HEK293 (cell line): ENCODE data around the gene LRRC27.

Source experiments
- GLI4 ChIP-seq: fragments of 450-650 bp; formaldehyde crosslinking; IDR thresholded peaks from 2 replicates; pipeline ENCODE4 v1.5.1; 2016; ENCODE audit warnings: missing biosample characterization, missing genetic modification characterization
- HOXA7 ChIP-seq: sonication (generic); formaldehyde crosslinking; IDR thresholded peaks from 2 replicates; pipeline ENCODE4 v1.8.1; 2022; ENCODE audit warnings: missing genetic modification reagents, borderline replicate concordance
- KLF1 ChIP-seq: fragments of 450-650 bp; formaldehyde crosslinking; IDR thresholded peaks from 2 replicates; pipeline ENCODE4 v1.5.1; 2016; ENCODE audit warnings: missing biosample characterization, missing genetic modification characterization
- KLF10 ChIP-seq: fragments of 450-650 bp; IDR thresholded peaks from 2 replicates; pipeline ENCODE4 v1.5.1; 2018; ENCODE audit warnings: missing biosample characterization, mild to moderate bottlenecking, missing genetic modification characterization
- KLF7 ChIP-seq: fragments of 450-650 bp; formaldehyde crosslinking; IDR thresholded peaks from 2 replicates; pipeline ENCODE4 v1.5.1; 2016; ENCODE audit warnings: missing biosample characterization, missing genetic modification characterization, borderline replicate concordance
- RBAK ChIP-seq: fragments of 450-650 bp; formaldehyde crosslinking; IDR thresholded peaks from 2 replicates; pipeline ENCODE4 v1.5.1; 2016; ENCODE audit warnings: missing biosample characterization, missing genetic modification characterization
- SALL2 ChIP-seq: fragments of 450-650 bp; formaldehyde crosslinking; IDR thresholded peaks from 2 replicates; pipeline ENCODE4 v1.5.0; 2017; ENCODE audit warnings: missing biosample characterization, mild to moderate bottlenecking, missing genetic modification characterization, borderline replicate concordance
- ZFHX2 ChIP-seq: fragments of 450-650 bp; formaldehyde crosslinking; conservative IDR thresholded peaks from 2 replicates; pipeline ENCODE4 v1.5.1; 2016; ENCODE audit warnings: missing biosample characterization, missing genetic modification characterization
- ZNF10 ChIP-seq: fragments of 450-650 bp; formaldehyde crosslinking; IDR thresholded peaks from 2 replicates; pipeline ENCODE4 v1.5.1; 2017; ENCODE audit warnings: missing biosample characterization, missing genetic modification characterization
- ZNF121 ChIP-seq: fragments of 450-650 bp; formaldehyde crosslinking; IDR thresholded peaks from 2 replicates; pipeline ENCODE4 v1.5.1; 2016; ENCODE audit warnings: missing biosample characterization, missing genetic modification characterization
- ZNF157 ChIP-seq: fragments of 450-650 bp; formaldehyde crosslinking; IDR thresholded peaks from 2 replicates; pipeline ENCODE4 v1.5.1; 2016; ENCODE audit warnings: missing biosample characterization, missing genetic modification characterization
- ZNF16 ChIP-seq: fragments of 450-650 bp; formaldehyde crosslinking; IDR thresholded peaks from 2 replicates; pipeline ENCODE4 v1.5.1; 2016; ENCODE audit warnings: low read depth, missing biosample characterization, missing genetic modification characterization
- ZNF184 ChIP-seq: fragments of 450-650 bp; IDR thresholded peaks from 2 replicates; pipeline ENCODE4 v1.5.1; 2018; ENCODE audit warnings: missing biosample characterization, mild to moderate bottlenecking, missing genetic modification characterization
- ZNF239 ChIP-seq: fragments of 450-650 bp; formaldehyde crosslinking; IDR thresholded peaks from 2 replicates; pipeline ENCODE4 v1.5.1; 2016; ENCODE audit warnings: missing biosample characterization, missing genetic modification characterization
- ZNF24 ChIP-seq: fragments of 450-650 bp; formaldehyde crosslinking; IDR thresholded peaks from 2 replicates; pipeline ENCODE4 v1.5.1; 2016; ENCODE audit warnings: missing biosample characterization, missing genetic modification characterization
- ZNF341 ChIP-seq: fragments of 450-650 bp; formaldehyde crosslinking; IDR thresholded peaks from 2 replicates; pipeline ENCODE4; 2016; ENCODE audit warnings: low read depth, missing biosample characterization, missing genetic modification characterization
- ZNF350 ChIP-seq: fragments of 450-650 bp; formaldehyde crosslinking; IDR thresholded peaks from 2 replicates; pipeline ENCODE4 v1.5.0; 2017; ENCODE audit warnings: missing biosample characterization, mild to moderate bottlenecking, missing genetic modification characterization
- ZNF366 ChIP-seq: fragments of 450-650 bp; formaldehyde crosslinking; conservative IDR thresholded peaks from 2 replicates; pipeline ENCODE4 v1.5.1; 2016; ENCODE audit warnings: missing biosample characterization, missing genetic modification characterization
- ZNF37A ChIP-seq: fragments of 450-650 bp; IDR thresholded peaks from 2 replicates; pipeline ENCODE4 v1.5.1; 2018; ENCODE audit warnings: missing biosample characterization, missing genetic modification characterization
- ZNF416 ChIP-seq: fragments of 450-650 bp; formaldehyde crosslinking; IDR thresholded peaks from 2 replicates; pipeline ENCODE4 v1.5.1; 2016; ENCODE audit warnings: missing biosample characterization, missing genetic modification characterization
- ZNF426 ChIP-seq: fragments of 450-650 bp; formaldehyde crosslinking; IDR thresholded peaks from 2 replicates; pipeline ENCODE4 v1.5.1; 2017; ENCODE audit warnings: missing biosample characterization, missing genetic modification characterization, mild to moderate bottlenecking, inconsistent platforms, moderate library complexity
- ZNF473 ChIP-seq: fragments of 450-650 bp; formaldehyde crosslinking; IDR thresholded peaks from 2 replicates; pipeline ENCODE4 v1.5.1; 2017; ENCODE audit warnings: missing biosample characterization, missing genetic modification characterization
- ZNF555 ChIP-seq: fragments of 450-650 bp; formaldehyde crosslinking; conservative IDR thresholded peaks from 2 replicates; pipeline ENCODE4 v1.5.1; 2017; ENCODE audit warnings: missing biosample characterization, mild to moderate bottlenecking, missing genetic modification characterization, inconsistent platforms
- ZNF610 ChIP-seq: fragments of 450-650 bp; formaldehyde crosslinking; IDR thresholded peaks from 2 replicates; pipeline ENCODE4 v1.5.1; 2016; ENCODE audit warnings: missing biosample characterization, missing genetic modification characterization, borderline replicate concordance
- ZNF629 ChIP-seq: fragments of 450-650 bp; formaldehyde crosslinking; IDR thresholded peaks from 2 replicates; pipeline ENCODE4 v1.5.1; 2017; ENCODE audit warnings: missing biosample characterization, missing genetic modification characterization
- ZNF747 ChIP-seq: fragments of 450-650 bp; formaldehyde crosslinking; IDR thresholded peaks from 2 replicates; pipeline ENCODE4 v1.5.1; 2016; ENCODE audit warnings: missing biosample characterization, missing genetic modification characterization
- TF ChIP-seq, protein P1 (sequence below): fragments of 450-650 bp; formaldehyde crosslinking; IDR thresholded peaks from 2 replicates; pipeline ENCODE4; 2016; ENCODE audit warnings: missing biosample characterization, missing genetic modification characterization
- TF ChIP-seq, protein P2 (sequence below): fragments of 450-650 bp; formaldehyde crosslinking; optimal IDR thresholded peaks from 2 replicates; pipeline ENCODE3; 2016; ENCODE audit warnings: missing biosample characterization, mild to moderate bottlenecking, missing genetic modification characterization
- TF ChIP-seq, protein P3 (sequence below): fragments of 450-650 bp; formaldehyde crosslinking; IDR thresholded peaks from 2 replicates; pipeline ENCODE4 v1.5.1; 2016; ENCODE audit warnings: missing biosample characterization, missing genetic modification characterization
- TF ChIP-seq, protein P4 (sequence below): fragments of 450-650 bp; formaldehyde crosslinking; IDR thresholded peaks from 2 replicates; pipeline ENCODE4 v1.5.1; 2016; ENCODE audit warnings: missing biosample characterization, missing genetic modification characterization, borderline replicate concordance
- TF ChIP-seq, protein P5 (sequence below): fragments of 450-650 bp; formaldehyde crosslinking; IDR thresholded peaks from 2 replicates; pipeline ENCODE4 v1.5.1; 2016; ENCODE audit warnings: missing biosample characterization, missing genetic modification characterization

The LRRC27 gene

DNA sequence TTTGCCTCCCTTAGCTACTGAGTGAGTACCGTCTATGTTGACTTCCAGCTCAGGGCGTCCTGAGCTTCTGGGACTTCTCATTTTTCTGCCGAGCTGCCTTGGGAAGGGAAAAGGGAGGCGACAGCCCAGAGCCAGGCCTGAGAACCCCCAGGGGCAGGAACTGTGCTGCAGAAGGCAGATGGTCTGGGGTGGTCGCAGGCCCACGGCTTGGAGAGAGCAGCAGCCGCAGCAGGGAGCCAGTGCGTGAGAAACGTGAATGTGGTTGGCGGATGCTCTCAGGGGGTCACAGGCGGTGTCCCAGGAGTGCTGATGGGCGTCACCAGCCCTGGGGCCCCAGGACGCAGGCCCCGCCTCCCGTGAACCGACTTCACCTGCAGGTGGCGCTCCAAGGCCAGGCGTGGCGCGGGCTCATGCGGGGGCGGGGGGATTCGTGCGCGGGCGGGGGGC, 55.8 kb downstream of the LRRC27 start (continued):
- TF ChIP-seq ZNF747 (tag by site-specific recombination), result no peak
- TF ChIP-seq ZNF555 (tag by site-specific recombination), result no peak
- no peak; the same call in 1 of the 2 replicates for TF ChIP-seq ZFHX2
- TF ChIP-seq GLI4 (tag by site-specific recombination), result no peak
- peak; percentile 71; the same call in 1 of the 2 replicates for TF ChIP-seq KLF7 (tag by site-specific recombination)
- TF ChIP-seq, protein P1, sequence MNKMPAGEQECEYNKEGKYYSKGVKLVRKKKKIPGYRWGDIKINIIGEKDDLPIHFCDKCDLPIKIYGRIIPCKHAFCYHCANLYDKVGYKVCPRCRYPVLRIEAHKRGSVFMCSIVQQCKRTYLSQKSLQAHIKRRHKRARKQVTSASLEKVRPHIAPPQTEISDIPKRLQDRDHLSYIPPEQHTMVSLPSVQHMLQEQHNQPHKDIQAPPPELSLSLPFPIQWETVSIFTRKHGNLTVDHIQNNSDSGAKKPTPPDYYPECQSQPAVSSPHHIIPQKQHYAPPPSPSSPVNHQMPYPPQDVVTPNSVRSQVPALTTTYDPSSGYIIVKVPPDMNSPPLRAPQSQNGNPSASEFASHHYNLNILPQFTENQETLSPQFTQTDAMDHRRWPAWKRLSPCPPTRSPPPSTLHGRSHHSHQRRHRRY, result no peak
- TF ChIP-seq ZNF366, result no peak
- TF ChIP-seq ZNF416 (tag by site-specific recombination), result no peak
- TF ChIP-seq ZNF239, result no peak
- TF ChIP-seq ZNF37A (tag by site-specific recombination), result no peak
- TF ChIP-seq, protein P2, sequence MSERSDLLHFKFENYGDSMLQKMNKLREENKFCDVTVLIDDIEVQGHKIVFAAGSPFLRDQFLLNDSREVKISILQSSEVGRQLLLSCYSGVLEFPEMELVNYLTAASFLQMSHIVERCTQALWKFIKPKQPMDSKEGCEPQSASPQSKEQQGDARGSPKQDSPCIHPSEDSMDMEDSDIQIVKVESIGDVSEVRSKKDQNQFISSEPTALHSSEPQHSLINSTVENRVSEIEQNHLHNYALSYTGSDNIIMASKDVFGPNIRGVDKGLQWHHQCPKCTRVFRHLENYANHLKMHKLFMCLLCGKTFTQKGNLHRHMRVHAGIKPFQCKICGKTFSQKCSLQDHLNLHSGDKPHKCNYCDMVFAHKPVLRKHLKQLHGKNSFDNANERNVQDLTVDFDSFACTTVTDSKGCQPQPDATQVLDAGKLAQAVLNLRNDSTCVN (tag by site-specific recombination), result peak; percentile 49
- no peak for TF ChIP-seq ZNF350 (tag by site-specific recombination)
- TF ChIP-seq ZNF157 (tag by site-specific recombination), result no peak
- no peak for TF ChIP-seq ZNF426 (tag by site-specific recombination)
- no peak for TF ChIP-seq SALL2
- TF ChIP-seq ZNF610 (tag by site-specific recombination), result peak; percentile 53; the same call in 1 of the 2 replicates
- TF ChIP-seq, protein P3, sequence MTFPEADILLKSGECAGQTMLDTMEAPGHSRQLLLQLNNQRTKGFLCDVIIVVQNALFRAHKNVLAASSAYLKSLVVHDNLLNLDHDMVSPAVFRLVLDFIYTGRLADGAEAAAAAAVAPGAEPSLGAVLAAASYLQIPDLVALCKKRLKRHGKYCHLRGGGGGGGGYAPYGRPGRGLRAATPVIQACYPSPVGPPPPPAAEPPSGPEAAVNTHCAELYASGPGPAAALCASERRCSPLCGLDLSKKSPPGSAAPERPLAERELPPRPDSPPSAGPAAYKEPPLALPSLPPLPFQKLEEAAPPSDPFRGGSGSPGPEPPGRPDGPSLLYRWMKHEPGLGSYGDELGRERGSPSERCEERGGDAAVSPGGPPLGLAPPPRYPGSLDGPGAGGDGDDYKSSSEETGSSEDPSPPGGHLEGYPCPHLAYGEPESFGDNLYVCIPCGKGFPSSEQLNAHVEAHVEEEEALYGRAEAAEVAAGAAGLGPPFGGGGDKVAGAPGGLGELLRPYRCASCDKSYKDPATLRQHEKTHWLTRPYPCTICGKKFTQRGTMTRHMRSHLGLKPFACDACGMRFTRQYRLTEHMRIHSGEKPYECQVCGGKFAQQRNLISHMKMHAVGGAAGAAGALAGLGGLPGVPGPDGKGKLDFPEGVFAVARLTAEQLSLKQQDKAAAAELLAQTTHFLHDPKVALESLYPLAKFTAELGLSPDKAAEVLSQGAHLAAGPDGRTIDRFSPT (tag by site-specific recombination), result no peak
- no peak for TF ChIP-seq KLF10 (tag by site-specific recombination)
- TF ChIP-seq ZNF16 (tag by site-specific recombination), result no peak
- TF ChIP-seq HOXA7, result no peak
- no peak for TF ChIP-seq ZNF24 (tag by site-specific recombination)
- TF ChIP-seq, protein P4, sequence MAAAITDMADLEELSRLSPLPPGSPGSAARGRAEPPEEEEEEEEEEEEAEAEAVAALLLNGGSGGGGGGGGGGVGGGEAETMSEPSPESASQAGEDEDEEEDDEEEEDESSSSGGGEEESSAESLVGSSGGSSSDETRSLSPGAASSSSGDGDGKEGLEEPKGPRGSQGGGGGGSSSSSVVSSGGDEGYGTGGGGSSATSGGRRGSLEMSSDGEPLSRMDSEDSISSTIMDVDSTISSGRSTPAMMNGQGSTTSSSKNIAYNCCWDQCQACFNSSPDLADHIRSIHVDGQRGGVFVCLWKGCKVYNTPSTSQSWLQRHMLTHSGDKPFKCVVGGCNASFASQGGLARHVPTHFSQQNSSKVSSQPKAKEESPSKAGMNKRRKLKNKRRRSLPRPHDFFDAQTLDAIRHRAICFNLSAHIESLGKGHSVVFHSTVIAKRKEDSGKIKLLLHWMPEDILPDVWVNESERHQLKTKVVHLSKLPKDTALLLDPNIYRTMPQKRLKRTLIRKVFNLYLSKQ (tag by site-specific recombination), result no peak
- no peak for TF ChIP-seq ZNF10
- TF ChIP-seq ZNF473 (tag by site-specific recombination), result no peak
- TF ChIP-seq ZNF121 (tag by site-specific recombination), result no peak
- TF ChIP-seq KLF1 (tag by site-specific recombination), result peak; percentile 91
- no peak for TF ChIP-seq ZNF184 (tag by site-specific recombination)
- TF ChIP-seq ZNF629 (tag by site-specific recombination), result no peak
- peak; percentile 84 for TF ChIP-seq ZNF341 (tag by site-specific recombination)
- no peak for TF ChIP-seq RBAK (tag by site-specific recombination)
- TF ChIP-seq, protein P5, sequence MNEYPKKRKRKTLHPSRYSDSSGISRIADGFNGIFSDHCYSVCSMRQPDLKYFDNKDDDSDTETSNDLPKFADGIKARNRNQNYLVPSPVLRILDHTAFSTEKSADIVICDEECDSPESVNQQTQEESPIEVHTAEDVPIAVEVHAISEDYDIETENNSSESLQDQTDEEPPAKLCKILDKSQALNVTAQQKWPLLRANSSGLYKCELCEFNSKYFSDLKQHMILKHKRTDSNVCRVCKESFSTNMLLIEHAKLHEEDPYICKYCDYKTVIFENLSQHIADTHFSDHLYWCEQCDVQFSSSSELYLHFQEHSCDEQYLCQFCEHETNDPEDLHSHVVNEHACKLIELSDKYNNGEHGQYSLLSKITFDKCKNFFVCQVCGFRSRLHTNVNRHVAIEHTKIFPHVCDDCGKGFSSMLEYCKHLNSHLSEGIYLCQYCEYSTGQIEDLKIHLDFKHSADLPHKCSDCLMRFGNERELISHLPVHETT (tag by site-specific recombination), result no peak
- TF ChIP-seq, all 188 proteins: peak for 33
